ENCODE data around the gene TTBK1.

Gene TTBK1

GRCh38 chr6:43275801-43276576, 32.7 kb downstream of the TTBK1 start:
- TF ChIP-seq REST (IDR thresholded peaks at IDR 0.05; ENCODE audit: insufficient replicate concordance, low read depth) (no peak), SPI1 (IDR thresholded peaks at IDR 0.05; ENCODE audit: borderline replicate concordance, low read depth) (no peak), GABPA (IDR thresholded peaks at IDR 0.05; ENCODE audit: low read depth) (no peak), CTCF (IDR thresholded peaks at IDR 0.05; ENCODE audit: insufficient read depth, low read length) (no peak), POLR2AphosphoS5 (IDR thresholded peaks at IDR 0.05; ENCODE audit: low read depth) (no peak)
- peaks cover 60% of the 10 kb centered on the region for H3K27me3 ChIP-seq (ENCODE audit: insufficient read depth, poor library complexity, severe bottlenecking)
- DNase-seq (ENCODE audit: low read depth in 1 of 2, low spot score in 1 of 2) = peak; percentile 29 to 37
- H3K27ac ChIP-seq (replicated peaks) = no peak overlapping the region
- peak overlapping the region; percentile 13 for H3K4me3 ChIP-seq (replicated peaks; ENCODE audit: insufficient read depth, low read length)

GRCh38 chr6:43276577-43277305, 33.5 kb downstream of the TTBK1 start:
- DNase-seq (ENCODE audit: low read depth in 1 of 2, low spot score in 1 of 2) = no peak
- Histone ChIP-seq H3K27ac (replicated peaks) (no peak overlapping the region), H3K4me3 (replicated peaks; ENCODE audit: insufficient read depth, low read length) (no peak overlapping the region), H3K27me3 (ENCODE audit: insufficient read depth, poor library complexity, severe bottlenecking) (peaks cover 60% of the 10 kb centered on the region)
- no peak for TF ChIP-seq GABPA (IDR thresholded peaks at IDR 0.05; ENCODE audit: low read depth)
- no peak for TF ChIP-seq SPI1 (IDR thresholded peaks at IDR 0.05; ENCODE audit: borderline replicate concordance, low read depth)
- TF ChIP-seq POLR2AphosphoS5 (IDR thresholded peaks at IDR 0.05; ENCODE audit: low read depth) = no peak
- no peak for TF ChIP-seq CTCF (IDR thresholded peaks at IDR 0.05; ENCODE audit: insufficient read depth, low read length)
- no peak for TF ChIP-seq REST (IDR thresholded peaks at IDR 0.05; ENCODE audit: insufficient replicate concordance, low read depth)

- no peak overlapping the region for H3K4me3 ChIP-seq (replicated peaks; ENCODE audit: insufficient read depth, low read length)
Observed at GRCh38 chr6:43277306-43277642, 34.0 kb downstream of the TTBK1 start.

More at GRCh38 chr6:43277306-43277642, 34.0 kb downstream of the TTBK1 start:
- no peak overlapping the region for H3K27ac ChIP-seq (replicated peaks)
- peaks cover 60% of the 10 kb centered on the region for H3K27me3 ChIP-seq (ENCODE audit: insufficient read depth, poor library complexity, severe bottlenecking)
- DNase-seq (ENCODE audit: low read depth in 1 of 2, low spot score in 1 of 2) = no peak
- TF ChIP-seq REST (IDR thresholded peaks at IDR 0.05; ENCODE audit: insufficient replicate concordance, low read depth) (no peak), CTCF (IDR thresholded peaks at IDR 0.05; ENCODE audit: insufficient read depth, low read length) (no peak), POLR2AphosphoS5 (IDR thresholded peaks at IDR 0.05; ENCODE audit: low read depth) (no peak)
